Activated CD8-positive, alpha-beta memory T cell treated with anti-CD3 and anti-CD28 coated beads for 36 hours (primary cell): ENCODE results near the gene CKB. TPM values are rescaled to one million over a fixed set of nuclear protein-coding genes. Genes with fewer than 3 reads are reported as not detected.

Source experiments
- CTCF ChIA-PET: fragments of 350-600 bp; sonication (Branson Sonifier 250); formaldehyde crosslinking; loops from one replicate; lab custom pipeline; 2021; ENCODE audit warnings: antibody characterized with exemption; lab: Charles Lee
- POLR2A ChIA-PET: fragments of 350-600 bp; sonication (Branson Sonifier 250); formaldehyde crosslinking; loops from one replicate; lab custom pipeline; 2021; ENCODE audit warnings: antibody characterized with exemption; lab: Charles Lee
- total RNA-seq, 2 experiments: library from RNA; stranded (reverse); gene quantifications; one replicate each; pipeline ENCODE4 v1.2.3, GENCODE V29; 2021

The CKB gene
- total RNA-seq, 2 experiments from 2014 or later: 1.7 to 3.0 TPM

GRCh38 chr14:103552011-103552845 is 29.6 kb upstream of the CKB start:
- POLR2A ChIA-PET: no interaction called here
- CTCF ChIA-PET: interaction anchor here (0.6 to 1.8 kb wide), 4 partner anchors 10 to 63 kb away, joined by 3 to 6 read pairs (median 5); partner anchors contain the start of genes BAG5 and COA8

GRCh38 chr14:103551338-103551762 is 28.7 kb upstream of the CKB start:
- ChIA-PET POLR2A (no interaction called here), CTCF (interaction anchor here (1.5 kb wide), 1 partner anchor 51 kb away, joined by 4 read pairs; no protein-coding TSS in a partner anchor)

- ChIA-PET CTCF (interaction anchor here (0.8 to 1.6 kb wide), 3 partner anchors 21 to 50 kb away, joined by 3 to 5 read pairs (median 4); no protein-coding TSS in a partner anchor), POLR2A (interaction anchor here (1.1 kb wide), 1 partner anchor 11 kb away, joined by 4 read pairs; no protein-coding TSS in a partner anchor)
Observed at GRCh38 chr14:103550451-103551337, 28.1 kb upstream of the CKB start.

GRCh38 chr14:103549361-103550311 is 27.0 kb upstream of the CKB start:
- ChIA-PET POLR2A (interaction anchor here (1.1 kb wide), 1 partner anchor 12 kb away, joined by 4 read pairs; no protein-coding TSS in a partner anchor), CTCF (interaction anchor here (1.6 kb wide), 1 partner anchor 20 kb away, joined by 5 read pairs; no protein-coding TSS in a partner anchor)

- ChIA-PET POLR2A (no interaction called here), CTCF (interaction anchor here (3.1 to 3.8 kb wide), 2 partner anchors 21 to 31 kb away, joined by 12 to 31 read pairs; partner anchors contain the start of gene TRMT61A)
Observed at GRCh38 chr14:103548463-103549351, 26.1 kb upstream of the CKB start.

GRCh38 chr14:103547941-103548462 is 25.4 kb upstream of the CKB start:
- POLR2A ChIA-PET: no interaction called here
- CTCF ChIA-PET: interaction anchor here (2.3 to 3.8 kb wide), 4 partner anchors 10 to 48 kb away, joined by 8 to 31 read pairs (median 12); partner anchors contain the start of gene TRMT61A

GRCh38 chr14:103547455-103547940 is 24.9 kb upstream of the CKB start:
- ChIA-PET CTCF (interaction anchor here (0.7 to 3.8 kb wide), 12 partner anchors 10 to 138 kb away, joined by 3 to 31 read pairs (median 6); partner anchors contain the start of gene TRMT61A), POLR2A (no interaction called here)

- CTCF ChIA-PET: interaction anchor here (0.7 to 3.8 kb wide), 14 partner anchors 9 to 139 kb away, joined by 3 to 31 read pairs (median 5); partner anchors contain the start of gene TRMT61A
- POLR2A ChIA-PET: no interaction called here
Observed at GRCh38 chr14:103546652-103547454, 24.2 kb upstream of the CKB start.

GRCh38 chr14:103545915-103546651 is 23.5 kb upstream of the CKB start:
- ChIA-PET POLR2A (no interaction called here), CTCF (interaction anchor here (0.7 to 3.8 kb wide), 10 partner anchors 12 to 46 kb away, joined by 3 to 31 read pairs (median 6); partner anchors contain the start of gene TRMT61A)

- ChIA-PET POLR2A (no interaction called here), CTCF (interaction anchor here (1.1 to 3.8 kb wide), 6 partner anchors 13 to 45 kb away, joined by 3 to 31 read pairs (median 10); partner anchors contain the start of gene TRMT61A)
Observed at GRCh38 chr14:103545219-103545914, 22.7 kb upstream of the CKB start.

GRCh38 chr14:103544388-103545218 is 22.0 kb upstream of the CKB start:
- ChIA-PET CTCF (interaction anchor here (1.1 to 3.8 kb wide), 3 partner anchors 12 to 27 kb away, joined by 3 to 31 read pairs (median 4); no protein-coding TSS in a partner anchor), POLR2A (no interaction called here)

GRCh38 chr14:103543721-103544387 is 21.2 kb upstream of the CKB start:
- CTCF ChIA-PET: interaction anchor here (1.4 to 2.1 kb wide), 2 partner anchors 22 to 25 kb away, joined by 4 read pairs; no protein-coding TSS in a partner anchor

GRCh38 chr14:103543140-103543539 is 20.5 kb upstream of the CKB start:
- POLR2A ChIA-PET: no interaction called here
- CTCF ChIA-PET: interaction anchor here (1.4 to 2.1 kb wide), 2 partner anchors 22 to 25 kb away, joined by 4 read pairs; no protein-coding TSS in a partner anchor

More at GRCh38 chr14:103543721-103544387, 21.2 kb upstream of the CKB start:
- POLR2A ChIA-PET: no interaction called here
